ENCODE data around the gene NPHP4.

DNA sequence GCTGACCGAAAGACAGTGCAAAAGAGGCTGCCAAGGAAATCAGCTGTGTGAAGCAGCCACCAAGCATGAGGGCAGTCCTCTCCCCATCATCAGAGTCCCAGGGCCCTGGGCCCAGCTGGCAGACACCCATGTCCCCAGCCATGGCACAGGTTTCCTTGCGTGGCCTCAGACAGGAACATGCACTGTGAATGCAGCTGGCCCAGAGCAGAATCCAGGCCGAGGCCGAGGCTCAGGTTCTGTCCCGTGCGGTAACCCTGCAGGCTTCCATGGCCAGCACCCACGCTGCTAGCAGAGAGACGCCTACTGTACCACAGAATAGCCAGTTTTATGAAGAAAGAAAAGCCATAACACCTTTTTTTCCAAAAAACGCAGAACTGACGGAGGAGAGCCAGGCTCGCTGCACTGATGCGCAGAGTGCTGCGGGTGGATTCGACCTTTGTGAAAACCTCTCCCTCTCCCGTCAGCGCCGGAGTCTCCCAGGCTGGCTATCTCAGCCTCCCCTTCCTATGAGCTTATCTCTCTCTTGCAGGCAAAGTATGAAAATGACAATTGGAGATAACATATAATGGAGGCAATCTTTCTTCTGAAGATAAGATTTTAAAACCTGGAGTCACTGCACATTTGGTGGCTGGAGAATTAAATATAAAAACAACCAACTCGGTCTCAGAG lies 106.6 kb downstream of the NPHP4 start:
- TF ChIP-seq, protein P1, sequence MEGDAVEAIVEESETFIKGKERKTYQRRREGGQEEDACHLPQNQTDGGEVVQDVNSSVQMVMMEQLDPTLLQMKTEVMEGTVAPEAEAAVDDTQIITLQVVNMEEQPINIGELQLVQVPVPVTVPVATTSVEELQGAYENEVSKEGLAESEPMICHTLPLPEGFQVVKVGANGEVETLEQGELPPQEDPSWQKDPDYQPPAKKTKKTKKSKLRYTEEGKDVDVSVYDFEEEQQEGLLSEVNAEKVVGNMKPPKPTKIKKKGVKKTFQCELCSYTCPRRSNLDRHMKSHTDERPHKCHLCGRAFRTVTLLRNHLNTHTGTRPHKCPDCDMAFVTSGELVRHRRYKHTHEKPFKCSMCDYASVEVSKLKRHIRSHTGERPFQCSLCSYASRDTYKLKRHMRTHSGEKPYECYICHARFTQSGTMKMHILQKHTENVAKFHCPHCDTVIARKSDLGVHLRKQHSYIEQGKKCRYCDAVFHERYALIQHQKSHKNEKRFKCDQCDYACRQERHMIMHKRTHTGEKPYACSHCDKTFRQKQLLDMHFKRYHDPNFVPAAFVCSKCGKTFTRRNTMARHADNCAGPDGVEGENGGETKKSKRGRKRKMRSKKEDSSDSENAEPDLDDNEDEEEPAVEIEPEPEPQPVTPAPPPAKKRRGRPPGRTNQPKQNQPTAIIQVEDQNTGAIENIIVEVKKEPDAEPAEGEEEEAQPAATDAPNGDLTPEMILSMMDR (IDR thresholded peaks at IDR 0.05; ENCODE audit: low read depth, low read length, poor library complexity, severe bottlenecking), result no peak
- TF ChIP-seq EZH2phosphoT487 (IDR thresholded peaks at IDR 0.05; ENCODE audit: borderline replicate concordance, low read length), result no peak
